Calu3 (cell line): ENCODE results near the gene RDH5. TPM values are rescaled to one million over a fixed set of nuclear protein-coding genes. Genes with fewer than 3 reads are reported as not detected.
"Not testable (repeated sequence)": the region's sequence is repeated elsewhere in the genome, so short reads cannot be mapped to it uniquely, and the experiment has no call there.

Experiments used
- BruUV-seq: library from RNA; stranded (reverse); fragments of 400-500 nt; replicated peaks from 2 replicates; lab custom pipeline; 2021; lab: Mats Ljungman, UMichigan
- CTCF ChIA-PET: fragments of 300-600 bp; sonication (Branson Sonifier 250); formaldehyde crosslinking; loops from one replicate; lab custom pipeline; 2022; ENCODE audit warnings: antibody characterized with exemption; lab: Charles Lee
- DNase-seq: peaks from one replicate; pipeline ENCODE4 v3.0.0; 2022
- H3K27ac Mint-ChIP-seq: one replicate; pipeline ENCODE4 v1.8.0; 2022; ENCODE audit warnings: mixed read lengths; ENCODE audit not compliant: unreplicated experiment
- H3K27me3 Mint-ChIP-seq: one replicate; pipeline ENCODE4 v1.8.0; 2022; ENCODE audit warnings: mixed read lengths; ENCODE audit not compliant: unreplicated experiment
- H3K36me3 Mint-ChIP-seq: one replicate; pipeline ENCODE4 v1.8.0; 2022; ENCODE audit warnings: mild to moderate bottlenecking, moderate library complexity, mixed read lengths; ENCODE audit not compliant: insufficient read depth, unreplicated experiment
- H3K4me1 Mint-ChIP-seq: one replicate; pipeline ENCODE4 v1.8.0; 2022; ENCODE audit warnings: mild to moderate bottlenecking, low read depth, mixed read lengths; ENCODE audit not compliant: unreplicated experiment
- H3K4me3 Mint-ChIP-seq: one replicate; pipeline ENCODE4 v1.8.0; 2022; ENCODE audit warnings: mild to moderate bottlenecking, low read depth, moderate library complexity, mixed read lengths; ENCODE audit not compliant: unreplicated experiment
- H3K9me3 Mint-ChIP-seq: one replicate; pipeline ENCODE4 v1.8.0; 2022; ENCODE audit warnings: low read depth, mixed read lengths; ENCODE audit not compliant: unreplicated experiment
- intact Hi-C: fragments of 100-400 bp; cut with micrococcal nuclease; formaldehyde crosslinking; loops from one replicate; pipeline ENCODE4 v1.10.0; 2022; ENCODE audit not compliant: unreplicated experiment
- total RNA-seq: library from RNA; stranded (reverse); gene quantifications from 2 replicates; pipeline ENCODE4 v1.2.3, GENCODE V29; 2022
- TF ChIP-seq, protein P1 (sequence below): fragments of 200-600 bp; IDR thresholded peaks from one replicate; pipeline ENCODE4 v1.8.0; 2022; ENCODE audit warnings: antibody characterized with exemption; ENCODE audit not compliant: unreplicated experiment

The RDH5 gene
- total RNA-seq, 1 experiment from 2014 or later: 11.2 TPM

DNA sequence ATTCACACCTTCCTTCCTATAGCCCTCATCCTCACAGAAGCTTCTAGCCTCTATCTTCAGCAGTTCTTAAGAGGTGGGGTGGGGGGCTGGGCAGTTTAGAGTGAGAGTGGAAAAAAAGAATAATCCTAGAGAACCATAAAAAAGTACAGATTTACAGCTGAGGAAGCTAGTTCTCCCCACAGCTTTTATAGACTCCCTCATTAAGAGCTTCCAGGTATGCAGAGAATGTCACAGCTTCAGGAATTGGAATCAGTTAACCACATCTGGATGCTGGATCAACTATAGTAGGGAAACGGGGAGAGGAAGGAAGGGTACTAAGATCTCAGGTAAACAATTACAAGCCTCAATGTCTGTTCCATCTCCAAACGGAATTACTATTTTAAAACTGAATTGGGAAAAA is 35.1 kb downstream of the RDH5 start:
- no peaks in the 10 kb centered on the region for H3K27me3 Mint-ChIP-seq
- TF ChIP-seq, protein P1, sequence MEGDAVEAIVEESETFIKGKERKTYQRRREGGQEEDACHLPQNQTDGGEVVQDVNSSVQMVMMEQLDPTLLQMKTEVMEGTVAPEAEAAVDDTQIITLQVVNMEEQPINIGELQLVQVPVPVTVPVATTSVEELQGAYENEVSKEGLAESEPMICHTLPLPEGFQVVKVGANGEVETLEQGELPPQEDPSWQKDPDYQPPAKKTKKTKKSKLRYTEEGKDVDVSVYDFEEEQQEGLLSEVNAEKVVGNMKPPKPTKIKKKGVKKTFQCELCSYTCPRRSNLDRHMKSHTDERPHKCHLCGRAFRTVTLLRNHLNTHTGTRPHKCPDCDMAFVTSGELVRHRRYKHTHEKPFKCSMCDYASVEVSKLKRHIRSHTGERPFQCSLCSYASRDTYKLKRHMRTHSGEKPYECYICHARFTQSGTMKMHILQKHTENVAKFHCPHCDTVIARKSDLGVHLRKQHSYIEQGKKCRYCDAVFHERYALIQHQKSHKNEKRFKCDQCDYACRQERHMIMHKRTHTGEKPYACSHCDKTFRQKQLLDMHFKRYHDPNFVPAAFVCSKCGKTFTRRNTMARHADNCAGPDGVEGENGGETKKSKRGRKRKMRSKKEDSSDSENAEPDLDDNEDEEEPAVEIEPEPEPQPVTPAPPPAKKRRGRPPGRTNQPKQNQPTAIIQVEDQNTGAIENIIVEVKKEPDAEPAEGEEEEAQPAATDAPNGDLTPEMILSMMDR: no peak
- no peak for DNase-seq
- no peaks in the 10 kb centered on the region for H3K9me3 Mint-ChIP-seq
- BruUV-seq: no TSS peak
- H3K4me3 Mint-ChIP-seq: no peak overlapping the region
- H3K36me3 Mint-ChIP-seq: peaks cover 40% of the 10 kb centered on the region
- CTCF ChIA-PET: interaction anchor here (0.6 to 1.4 kb wide), 3 partner anchors 62 to 257 kb away, joined by 3 read pairs; partner anchors contain the start of genes ORMDL2 and SARNP
- H3K4me1 Mint-ChIP-seq: no peaks in the 10 kb centered on the region
- intact Hi-C loops: no loop called here
- H3K27ac Mint-ChIP-seq: no peak overlapping the region

DNA sequence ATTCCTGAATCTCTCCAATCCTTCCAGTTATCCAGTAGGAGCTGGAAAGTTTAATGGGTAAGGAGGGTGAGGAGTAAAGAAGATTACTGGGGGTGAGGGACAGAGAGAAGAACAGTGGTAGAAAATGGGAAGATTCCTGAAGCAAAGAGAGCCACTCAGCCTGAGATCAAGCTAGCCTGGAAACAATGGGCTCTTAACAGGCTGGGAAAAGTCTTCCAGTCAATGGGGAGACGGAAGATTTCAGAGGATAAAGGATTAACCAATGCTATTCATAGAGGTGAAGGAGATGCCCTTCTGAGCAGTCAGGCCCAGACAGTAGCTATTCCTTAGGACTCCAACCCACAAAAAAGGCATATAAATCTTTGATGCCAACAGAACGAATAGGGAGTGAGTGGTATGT is 37.5 kb downstream of the RDH5 start:
- CTCF ChIA-PET: no interaction called here
- intact Hi-C loops: no loop called here
- Mint-ChIP-seq H3K27ac (no peak overlapping the region), H3K27me3 (no peaks in the 10 kb centered on the region), H3K4me3 (no peak overlapping the region), H3K36me3 (peaks cover 48% of the 10 kb centered on the region), H3K4me1 (no peaks in the 10 kb centered on the region), H3K9me3 (no peaks in the 10 kb centered on the region)
- BruUV-seq: no TSS peak
- no peak for DNase-seq
- TF ChIP-seq, protein P1: no peak

DNA sequence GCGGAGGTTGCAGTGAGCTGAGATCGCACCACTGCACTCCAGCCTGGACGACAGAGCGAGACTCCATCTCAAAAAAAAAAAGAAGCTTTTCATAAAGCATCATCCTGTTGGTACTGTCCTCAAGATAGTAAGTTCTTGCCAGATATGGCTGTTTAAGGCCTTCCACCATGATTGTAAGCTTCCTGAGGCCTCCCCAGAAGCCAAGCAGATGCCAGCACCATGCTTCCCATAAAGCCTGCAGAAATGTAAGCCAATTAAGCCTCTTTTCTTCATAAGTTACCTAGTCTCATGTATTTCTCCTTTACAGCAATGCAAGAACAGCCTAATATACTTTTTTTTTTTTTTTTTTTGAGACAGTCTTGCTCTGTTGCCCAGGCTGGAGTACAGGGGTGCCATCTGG is 38.4 kb downstream of the RDH5 start:
- H3K36me3 Mint-ChIP-seq: peaks cover 40% of the 10 kb centered on the region
- intact Hi-C loops, BruUV-seq, H3K4me1 Mint-ChIP-seq, H3K4me3 Mint-ChIP-seq, H3K27ac Mint-ChIP-seq, H3K27me3 Mint-ChIP-seq, H3K9me3 Mint-ChIP-seq, DNase-seq: not testable (repeated sequence)
- CTCF ChIA-PET: interaction anchor here (0.7 kb wide), 2 partner anchors 10 to 1486 kb away, joined by 4 to 7 read pairs; no protein-coding TSS in a partner anchor

DNA sequence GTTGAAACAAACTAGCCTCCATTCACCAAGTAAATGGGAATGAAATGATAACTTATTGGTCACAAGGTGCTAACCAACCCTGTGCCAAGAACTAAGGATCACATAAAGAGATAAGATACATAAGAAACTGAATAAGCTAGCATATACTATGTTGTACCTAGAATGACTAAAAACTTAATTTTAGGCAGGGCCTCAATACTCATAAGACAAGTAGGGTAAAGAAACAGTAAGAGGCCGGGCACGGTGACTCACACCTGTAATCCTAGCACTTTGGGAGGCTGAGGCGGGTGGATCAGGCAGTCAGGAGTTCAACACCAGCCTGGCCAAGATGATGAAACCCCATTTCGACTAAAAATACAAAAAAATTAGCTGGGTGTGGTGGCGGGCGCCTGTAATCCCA is 40.5 kb downstream of the RDH5 start:
- TF ChIP-seq, protein P1: no peak
- Mint-ChIP-seq H3K4me1 (no peaks in the 10 kb centered on the region), H3K27me3 (no peaks in the 10 kb centered on the region), H3K9me3 (no peaks in the 10 kb centered on the region), H3K4me3 (no peak overlapping the region), H3K36me3 (peaks cover 33% of the 10 kb centered on the region), H3K27ac (no peak overlapping the region)
- CTCF ChIA-PET: no interaction called here
- DNase-seq: no peak
- BruUV-seq: no TSS peak
- intact Hi-C loops: no loop called here

DNA sequence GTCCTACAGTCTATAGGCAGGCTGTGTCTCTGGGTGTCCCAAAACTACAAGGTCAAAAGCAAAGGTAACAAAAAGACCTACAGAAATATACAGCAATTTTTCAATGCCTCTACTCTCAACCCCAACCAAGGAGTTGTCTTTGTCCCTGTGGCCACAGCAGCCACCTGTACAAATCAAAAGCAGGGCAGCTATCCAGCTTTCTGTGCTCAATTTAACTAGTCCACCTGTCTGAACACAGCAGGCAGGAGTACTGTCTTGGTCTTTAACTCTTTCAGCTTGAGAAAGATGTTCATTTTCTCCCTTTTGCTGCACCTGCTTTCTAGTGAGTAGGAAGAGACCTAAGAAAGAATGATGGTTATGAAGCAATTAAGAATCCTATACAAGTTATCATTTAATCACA is 42.5 kb downstream of the RDH5 start:
- no peaks in the 10 kb centered on the region for H3K9me3 Mint-ChIP-seq
- no TSS peak for BruUV-seq
- no peak overlapping the region for H3K27ac Mint-ChIP-seq
- H3K4me3 Mint-ChIP-seq: no peak overlapping the region
- TF ChIP-seq, protein P1: no peak
- no peaks in the 10 kb centered on the region for H3K27me3 Mint-ChIP-seq
- H3K4me1 Mint-ChIP-seq: no peaks in the 10 kb centered on the region
- DNase-seq: no peak
- intact Hi-C loops: no loop called here
- peaks cover 33% of the 10 kb centered on the region for H3K36me3 Mint-ChIP-seq
- CTCF ChIA-PET: no interaction called here
